H9 (cell line): ENCODE measurements around the gene TUFT1. TPM values are rescaled to one million over a fixed set of nuclear protein-coding genes. Genes with fewer than 3 reads are reported as not detected.

ENCODE experiments used
- DNase-seq: peaks from one replicate; pipeline ENCODE4 v3.0.0-alpha.2; 2017
- H2AFZ ChIP-seq: one replicate; pipeline ENCODE4 v1.6.1; 2013; ENCODE audit warnings: mild to moderate bottlenecking, low read length, control low read depth, moderate library complexity
- H2AK5ac ChIP-seq: 2 replicates; pipeline ENCODE4 v1.6.1; 2013; ENCODE audit warnings: low read length, control low read depth, mixed read lengths; ENCODE audit not compliant: insufficient read length
- H2BK120ac ChIP-seq: one replicate; pipeline ENCODE4 v1.6.1; 2013; ENCODE audit warnings: low read depth, mild to moderate bottlenecking, low read length, control low read depth, inconsistent platforms; ENCODE audit not compliant: poor library complexity, severe bottlenecking
- H2BK12ac ChIP-seq: 2 replicates; pipeline ENCODE4 v1.6.1; 2013; ENCODE audit warnings: low read length, control low read depth, mixed read lengths, low read depth; ENCODE audit not compliant: insufficient read length
- H2BK15ac ChIP-seq: 2 replicates; pipeline ENCODE4 v1.6.1; 2013; ENCODE audit warnings: low read depth, low read length, control low read depth
- H2BK20ac ChIP-seq: one replicate; pipeline ENCODE4 v1.6.1; 2013; ENCODE audit warnings: low read depth, mild to moderate bottlenecking, low read length, control low read depth, inconsistent platforms; ENCODE audit not compliant: poor library complexity, severe bottlenecking
- H2BK5ac ChIP-seq: 2 replicates; pipeline ENCODE4 v1.6.1; 2013; ENCODE audit warnings: low read length, control low read depth, mixed read lengths; ENCODE audit not compliant: insufficient read length
- H3K14ac ChIP-seq: 2 replicates; pipeline ENCODE4 v1.6.1; 2013; ENCODE audit warnings: low read length, control low read depth; ENCODE audit not compliant: insufficient read depth
- H3K18ac ChIP-seq: 2 replicates; pipeline ENCODE4 v1.6.1; 2013; ENCODE audit warnings: low read depth, mild to moderate bottlenecking, mixed read lengths, low read length, control low read depth; ENCODE audit not compliant: insufficient read length
- H3K23ac ChIP-seq: 2 replicates; pipeline ENCODE4 v1.6.1; 2013; ENCODE audit warnings: low read length, control low read depth, mixed read lengths, low read depth; ENCODE audit not compliant: insufficient read length
- H3K23me2 ChIP-seq: 2 replicates; pipeline ENCODE4 v1.6.1; 2013; ENCODE audit warnings: low read depth, mild to moderate bottlenecking, mixed read lengths, low read length, control low read depth; ENCODE audit not compliant: insufficient read length, poor library complexity, severe bottlenecking
- H3K27ac ChIP-seq: 2 replicates; pipeline ENCODE4 v1.5.1; 2013; ENCODE audit warnings: low read length, control low read depth, mixed read lengths, low read depth; ENCODE audit not compliant: insufficient read length
- H3K27me3 ChIP-seq: 2 replicates; pipeline ENCODE4 v1.6.1; 2013; ENCODE audit warnings: low read length, control low read depth, inconsistent platforms; ENCODE audit not compliant: insufficient read depth
- H3K4ac ChIP-seq: 2 replicates; pipeline ENCODE4 v1.6.1; 2013; ENCODE audit warnings: low read depth, mild to moderate bottlenecking, control low read depth, inconsistent platforms, low read length, moderate library complexity
- H3K4me1 ChIP-seq: 2 replicates; pipeline ENCODE4 v1.6.1; 2013; ENCODE audit warnings: low read length, control low read depth, inconsistent platforms; ENCODE audit not compliant: insufficient read depth
- H3K4me2 ChIP-seq: 2 replicates; pipeline ENCODE4 v1.6.1; 2013; ENCODE audit warnings: low read length, control low read depth, mixed read lengths; ENCODE audit not compliant: insufficient read length, insufficient read depth
- H3K56ac ChIP-seq: 2 replicates; pipeline ENCODE4 v1.6.1; 2013; ENCODE audit warnings: low read depth, mild to moderate bottlenecking, mixed read lengths, low read length, control low read depth; ENCODE audit not compliant: insufficient read length
- H3K79me1 ChIP-seq: 2 replicates; pipeline ENCODE4 v1.6.1; 2013; ENCODE audit warnings: low read depth, mild to moderate bottlenecking, moderate library complexity, low read length, control low read depth, inconsistent platforms; ENCODE audit not compliant: insufficient read depth, poor library complexity, severe bottlenecking
- H3K79me2 ChIP-seq: 2 replicates; pipeline ENCODE4 v1.6.1; 2013; ENCODE audit warnings: low read length, control low read depth, inconsistent platforms; ENCODE audit not compliant: insufficient read depth
- H3K9ac ChIP-seq: 2 replicates; pipeline ENCODE4 v1.6.1; 2013; ENCODE audit warnings: low read length, control low read depth, mixed read lengths; ENCODE audit not compliant: insufficient read length; ENCODE audit errors: extremely low read depth
- H3K9me3 ChIP-seq: one replicate; pipeline ENCODE4 v1.6.1; 2013; ENCODE audit warnings: low read depth, low read length, inconsistent platforms; ENCODE audit not compliant: control insufficient read depth
- H3T11ph ChIP-seq: one replicate; pipeline ENCODE4 v1.6.1; 2013; ENCODE audit warnings: mild to moderate bottlenecking, low read length, control low read depth, inconsistent platforms
- H4K20me1 ChIP-seq: one replicate; pipeline ENCODE4 v1.6.1; 2013; ENCODE audit not compliant: control insufficient read depth, insufficient read length, insufficient read depth
- H4K5ac ChIP-seq: 2 replicates; pipeline ENCODE4 v1.6.1; 2013; ENCODE audit warnings: low read depth, mild to moderate bottlenecking, mixed read lengths, low read length, control low read depth; ENCODE audit not compliant: insufficient read length
- H4K8ac ChIP-seq: replicated peaks from 2 replicates; pipeline ENCODE4 v1.6.1; 2013; ENCODE audit warnings: low read length, control low read depth, mixed read lengths, low read depth; ENCODE audit not compliant: insufficient read length
- H4K91ac ChIP-seq: 2 replicates; pipeline ENCODE4 v1.6.1; 2013; ENCODE audit warnings: low read depth, mild to moderate bottlenecking, moderate library complexity, mixed read lengths, low read length, control low read depth; ENCODE audit not compliant: insufficient read length
- H3K27ac Mint-ChIP-seq, 3 experiments: 2 replicates in 2 of 3; 3 replicates in 1 of 3; pipeline ENCODE4 v1.8.0; 2020 to 2021; ENCODE audit warnings: mixed read lengths in 3 of 3, mild to moderate bottlenecking in 1 of 3, moderate library complexity in 1 of 3
- H3K27me3 Mint-ChIP-seq: 2 replicates; pipeline ENCODE4 v1.8.0; 2021; ENCODE audit warnings: low read depth, mild to moderate bottlenecking, moderate library complexity, mixed read lengths
- H3K36me3 Mint-ChIP-seq, 3 experiments: 2 replicates in 2 of 3; 3 replicates in 1 of 3; pipeline ENCODE4 v1.8.0; 2020 to 2021; ENCODE audit warnings: low read depth in 3 of 3, mixed read lengths in 3 of 3; ENCODE audit not compliant: insufficient read depth in 1 of 3
- H3K4me1 Mint-ChIP-seq, 2 experiments: 2 replicates each; pipeline ENCODE4 v1.8.0; 2020; ENCODE audit warnings: mixed read lengths in 2 of 2
- H3K4me3 Mint-ChIP-seq, 2 experiments: 2 replicates in 1 of 2; 3 replicates in 1 of 2; pipeline ENCODE4 v1.8.0; 2020 to 2021; ENCODE audit warnings: mild to moderate bottlenecking in 2 of 2, mixed read lengths in 2 of 2, moderate library complexity in 1 of 2
- H3K9me3 Mint-ChIP-seq, 2 experiments: 2 replicates in 1 of 2; 3 replicates in 1 of 2; pipeline ENCODE4 v1.8.0; 2020; ENCODE audit warnings: mild to moderate bottlenecking in 2 of 2, mixed read lengths in 2 of 2, moderate library complexity in 1 of 2
- WGBS: extraction: QIAGEN DNeasy Blood & Tissue Kit; methylation state at CpG from one replicate; pipeline ENCODE4 v1.1.7; 2013; ENCODE audit warnings: missing lambda C conversion rate, low lambda C conversion rate, mixed read lengths; ENCODE audit not compliant: insufficient read length; ENCODE audit errors: extremely low coverage; 5-methylcytosine and 5-hydroxymethylcytosine counted together
- total RNA-seq: library from RNA; stranded (reverse); gene quantifications from 2 replicates; pipeline ENCODE4 v1.2.1, GENCODE V29; 2021
- TF ChIP-seq, protein P1 (sequence below): fragments of 200-600 bp; sonication (generic); conservative IDR thresholded peaks from 3 replicates; pipeline ENCODE4 v1.8.0; 2021; ENCODE audit warnings: antibody characterized with exemption, mild to moderate bottlenecking

Gene TUFT1
- total RNA-seq, 1 experiment from 2014 or later, result 6.2 TPM

DNA sequence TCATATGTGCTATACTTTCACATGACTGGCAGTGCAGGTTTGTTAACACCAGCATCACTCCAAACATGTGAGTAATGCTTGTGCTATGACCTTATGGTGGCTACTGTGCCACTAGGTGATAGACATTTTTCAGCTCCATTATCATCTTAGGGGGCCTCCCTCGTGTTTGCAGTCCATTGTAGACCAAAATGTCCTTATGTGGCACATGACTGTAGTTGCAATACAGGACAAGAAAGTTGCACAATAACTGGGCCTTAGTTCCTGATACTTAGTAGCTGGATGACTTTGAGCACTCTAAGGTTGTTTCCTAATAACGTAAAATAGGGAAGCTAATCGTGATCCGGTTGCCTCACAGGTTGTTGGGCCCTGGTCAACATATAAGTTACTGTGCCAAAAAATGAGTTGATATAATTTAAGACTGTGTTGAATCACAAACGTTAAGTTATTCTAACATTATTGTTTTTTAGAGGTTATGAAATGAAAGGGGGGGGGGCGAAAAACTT lies 71.2 kb downstream of the TUFT1 start:
- Histone ChIP-seq H3K9ac (no peak overlapping the region), H4K8ac (no peak overlapping the region), H2BK120ac (no peak overlapping the region), H3K27ac (no peak overlapping the region), H2BK5ac (no peak overlapping the region), H2AFZ (no peak overlapping the region), H4K91ac (no peak overlapping the region), H3K23me2 (peaks cover 12% of the 10 kb centered on the region), H4K20me1 (no peaks in the 10 kb centered on the region), H2BK20ac (no peak overlapping the region), H3K79me2 (peaks cover 5% of the 10 kb centered on the region; the same call in 1 of the 2 replicates), H3K14ac (no peak overlapping the region), H3K27me3 (no peaks in the 10 kb centered on the region), H2BK15ac (no peak overlapping the region), H3K4ac (no peak overlapping the region), H3K18ac (no peak overlapping the region), H3K56ac (no peak overlapping the region), H2BK12ac (no peak overlapping the region), H3K23ac (no peak overlapping the region), H4K5ac (no peak overlapping the region), H2AK5ac (no peak overlapping the region), H3T11ph (no peak overlapping the region), H3K4me1 (no peaks in the 10 kb centered on the region), H3K4me2 (no peak overlapping the region), H3K79me1 (no peaks in the 10 kb centered on the region), H3K9me3 (no peaks in the 10 kb centered on the region)
- H3K4me1 Mint-ChIP-seq, result peaks cover 23 to 25% of the 10 kb centered on the region in 2 experiments
- H3K36me3 Mint-ChIP-seq, result peaks cover 2 to 5% (median 2%) of the 10 kb centered on the region in 3 experiments; a peak in 5 of 7 replicates
- TF ChIP-seq, protein P1, sequence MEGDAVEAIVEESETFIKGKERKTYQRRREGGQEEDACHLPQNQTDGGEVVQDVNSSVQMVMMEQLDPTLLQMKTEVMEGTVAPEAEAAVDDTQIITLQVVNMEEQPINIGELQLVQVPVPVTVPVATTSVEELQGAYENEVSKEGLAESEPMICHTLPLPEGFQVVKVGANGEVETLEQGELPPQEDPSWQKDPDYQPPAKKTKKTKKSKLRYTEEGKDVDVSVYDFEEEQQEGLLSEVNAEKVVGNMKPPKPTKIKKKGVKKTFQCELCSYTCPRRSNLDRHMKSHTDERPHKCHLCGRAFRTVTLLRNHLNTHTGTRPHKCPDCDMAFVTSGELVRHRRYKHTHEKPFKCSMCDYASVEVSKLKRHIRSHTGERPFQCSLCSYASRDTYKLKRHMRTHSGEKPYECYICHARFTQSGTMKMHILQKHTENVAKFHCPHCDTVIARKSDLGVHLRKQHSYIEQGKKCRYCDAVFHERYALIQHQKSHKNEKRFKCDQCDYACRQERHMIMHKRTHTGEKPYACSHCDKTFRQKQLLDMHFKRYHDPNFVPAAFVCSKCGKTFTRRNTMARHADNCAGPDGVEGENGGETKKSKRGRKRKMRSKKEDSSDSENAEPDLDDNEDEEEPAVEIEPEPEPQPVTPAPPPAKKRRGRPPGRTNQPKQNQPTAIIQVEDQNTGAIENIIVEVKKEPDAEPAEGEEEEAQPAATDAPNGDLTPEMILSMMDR, result no peak
- DNase-seq, result no peak
- WGBS, result no CpG with 5 or more reads among the region's 6 CpGs
- peaks cover 0 to 3% of the 10 kb centered on the region in 2 experiments; a peak in 1 of 5 replicates for H3K9me3 Mint-ChIP-seq
- peak overlapping the region; percentile 93 to 99 for H3K4me3 Mint-ChIP-seq
- no peak overlapping the region for H3K27ac Mint-ChIP-seq
- H3K27me3 Mint-ChIP-seq, result peaks cover 4% of the 10 kb centered on the region; the same call in 1 of the 2 replicates
